Tibial artery (tissue), 4 donors: ENCODE measurements around the gene TACR2.
A peak's percentile ranks its signal among the peaks of the same experiment; 100 is the strongest.
"Not testable (repeated sequence)": the region's sequence is repeated elsewhere in the genome, so short reads cannot be mapped to it uniquely, and the experiment has no call there.

Experiments
- DNase-seq, 2 donors: peaks; one replicate each; pipeline ENCODE4 v3.0.0-alpha.2; 2019
- H3K27ac ChIP-seq, 2 donors: fragments of 200-600 bp; sonication (generic) in 1 of 2; 1 replicate in 1 of 2; 2 replicates in 1 of 2; pipeline ENCODE4 v1.5.1; 2018 to 2019; ENCODE audit warnings: mild to moderate bottlenecking in 1 of 2
- H3K27me3 ChIP-seq, 2 donors: fragments of 200-600 bp; sonication (generic) in 1 of 2; one replicate each; pipeline versions ENCODE4 v1.5.1 to v1.6.0; 2016 to 2019
- H3K36me3 ChIP-seq, 3 donors: fragments of 200-600 bp; sonication (generic) in 2 of 3; one replicate each; pipeline ENCODE4 v1.5.1; 2016 to 2019; ENCODE audit warnings: mild to moderate bottlenecking in 2 of 3
- H3K4me1 ChIP-seq, 4 donors: fragments of 200-600 bp; sonication (generic) in 2 of 4; 1 replicate in 3 of 4; 2 replicates in 1 of 4; pipeline ENCODE4 v1.5.1; 2016 to 2019
- H3K4me3 ChIP-seq, 2 donors: fragments of 200-600 bp; sonication (generic) in 1 of 2; 1 replicate in 1 of 2; 2 replicates in 1 of 2; pipeline ENCODE4 v1.5.1; 2018 to 2019; ENCODE audit warnings: mild to moderate bottlenecking in 2 of 2
- H3K9me3 ChIP-seq, 3 donors: fragments of 200-600 bp; sonication (generic) in 1 of 3; one replicate each; pipeline ENCODE4 v1.5.1; 2016 to 2019
- intact Hi-C: fragments of 100-400 bp; cut with DNase I; formaldehyde crosslinking; loops from one replicate; pipeline ENCODE4 v1.15.0; 2023; ENCODE audit warnings: low total_unique reads
- TF ChIP-seq, protein P1 (sequence below), 2 experiments: fragments of 200-600 bp in 1 of 2; fragments of 450-650 bp in 1 of 2; IDR thresholded peaks; one replicate each; pipeline ENCODE4 v1.5.1; 2017 to 2019; ENCODE audit warnings: antibody characterized with exemption in 2 of 2, mild to moderate bottlenecking in 1 of 2, moderate library complexity in 1 of 2

Gene TACR2

DNA sequence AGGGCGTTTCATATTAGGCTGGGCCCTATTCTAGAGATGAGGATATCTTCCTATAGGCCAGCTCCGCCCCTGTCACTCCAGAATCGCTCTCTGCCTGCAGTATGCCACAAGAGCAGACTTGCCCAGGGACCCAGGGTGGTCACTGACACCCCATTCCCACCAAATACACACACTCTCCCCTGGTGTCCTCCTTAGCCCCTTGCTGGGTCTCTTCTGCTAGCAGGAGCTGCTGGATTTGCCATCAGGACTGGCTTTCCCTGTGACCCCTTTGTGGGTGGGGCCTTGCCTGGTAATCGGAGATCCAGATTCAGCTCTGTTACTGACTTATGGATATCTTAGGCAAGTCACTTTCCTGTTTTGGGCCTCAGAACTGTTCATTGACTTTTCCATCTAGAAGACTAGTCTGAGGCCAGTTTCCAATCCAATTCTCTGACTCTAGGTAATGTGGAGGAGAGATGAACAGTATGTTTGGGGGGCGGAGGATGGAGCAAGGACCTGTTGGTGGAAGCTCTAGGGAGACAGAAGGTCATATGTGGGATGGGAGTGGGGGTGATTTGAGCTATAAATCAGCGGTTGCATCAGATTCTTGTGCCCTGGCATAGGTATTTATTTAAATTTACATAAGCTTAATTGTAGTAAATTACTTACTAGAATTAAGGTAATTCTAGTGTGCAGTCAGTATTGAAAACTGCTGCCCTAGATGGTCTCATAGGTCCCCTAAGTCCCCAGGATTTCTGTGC is 36.1 kb upstream of the TACR2 start:
- Histone ChIP-seq H3K9me3 (no peaks in the 10 kb centered on the region), H3K4me3 (no peak overlapping the region), H3K27me3 (no peaks in the 10 kb centered on the region), H3K27ac (peak overlapping the region in 1 of 2 donors; percentile 14), H3K4me1 (peaks cover 0 to 43% (median 18%) of the 10 kb centered on the region in 4 donors), H3K36me3 (no peaks in the 10 kb centered on the region)
- intact Hi-C loops, result loop anchor here (5.0 kb wide), 1 partner anchor 44 kb away; no protein-coding TSS in a partner anchor
- no peak for DNase-seq
- TF ChIP-seq, protein P1, sequence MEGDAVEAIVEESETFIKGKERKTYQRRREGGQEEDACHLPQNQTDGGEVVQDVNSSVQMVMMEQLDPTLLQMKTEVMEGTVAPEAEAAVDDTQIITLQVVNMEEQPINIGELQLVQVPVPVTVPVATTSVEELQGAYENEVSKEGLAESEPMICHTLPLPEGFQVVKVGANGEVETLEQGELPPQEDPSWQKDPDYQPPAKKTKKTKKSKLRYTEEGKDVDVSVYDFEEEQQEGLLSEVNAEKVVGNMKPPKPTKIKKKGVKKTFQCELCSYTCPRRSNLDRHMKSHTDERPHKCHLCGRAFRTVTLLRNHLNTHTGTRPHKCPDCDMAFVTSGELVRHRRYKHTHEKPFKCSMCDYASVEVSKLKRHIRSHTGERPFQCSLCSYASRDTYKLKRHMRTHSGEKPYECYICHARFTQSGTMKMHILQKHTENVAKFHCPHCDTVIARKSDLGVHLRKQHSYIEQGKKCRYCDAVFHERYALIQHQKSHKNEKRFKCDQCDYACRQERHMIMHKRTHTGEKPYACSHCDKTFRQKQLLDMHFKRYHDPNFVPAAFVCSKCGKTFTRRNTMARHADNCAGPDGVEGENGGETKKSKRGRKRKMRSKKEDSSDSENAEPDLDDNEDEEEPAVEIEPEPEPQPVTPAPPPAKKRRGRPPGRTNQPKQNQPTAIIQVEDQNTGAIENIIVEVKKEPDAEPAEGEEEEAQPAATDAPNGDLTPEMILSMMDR (IDR thresholded peaks at IDR 0.05), result no peak

DNA sequence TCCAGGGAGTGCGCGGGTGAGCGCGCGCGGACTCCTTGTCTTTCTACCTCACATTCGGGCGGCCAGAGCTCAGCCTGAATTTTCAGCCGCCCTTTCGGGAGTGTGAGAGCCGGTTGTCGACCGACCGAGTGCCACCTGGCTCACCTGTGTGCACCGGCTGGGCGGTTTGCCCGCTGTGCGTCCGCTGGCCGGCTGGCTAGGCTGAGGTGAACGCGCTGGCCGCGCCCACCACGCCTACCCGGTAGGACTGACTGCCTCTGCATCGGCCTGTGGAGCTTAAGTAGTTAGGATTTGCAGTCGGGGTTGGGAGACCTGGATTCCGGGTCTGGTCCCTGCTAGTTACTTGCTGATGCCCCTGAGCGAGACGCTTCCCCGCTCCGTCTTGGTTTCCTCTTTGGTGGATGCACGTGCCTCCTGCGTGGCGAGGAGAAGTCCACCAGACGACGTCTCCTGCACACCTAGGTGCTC is 35.1 kb upstream of the TACR2 start:
- TF ChIP-seq, protein P1 (IDR thresholded peaks at IDR 0.05), result no peak
- Histone ChIP-seq H3K4me3 (peak overlapping the region; percentile 71 to 88), H3K9me3 (no peaks in the 10 kb centered on the region), H3K27ac (peak overlapping the region; percentile 67 to 70), H3K4me1 (peaks cover 0 to 41% (median 18%) of the 10 kb centered on the region in 4 donors), H3K27me3 (no peaks in the 10 kb centered on the region), H3K36me3 (no peaks in the 10 kb centered on the region)
- intact Hi-C loops, result loop anchor here (5.0 kb wide), 1 partner anchor 45 kb away; no protein-coding TSS in a partner anchor
- no peak for DNase-seq

GRCh38 chr10:69451209-69451783 is 34.6 kb upstream of the TACR2 start, which contains the start of gene TSPAN15:
Gene TSPAN15 (plus strand): TSS chr10:69451465. CDS start chr10:69451595, 130 bp downstream.
- H3K36me3 ChIP-seq, result no peaks in the 10 kb centered on the region
- no peaks in the 10 kb centered on the region for H3K9me3 ChIP-seq
- no peaks in the 10 kb centered on the region for H3K27me3 ChIP-seq
- H3K4me3 ChIP-seq, result peak within 1 kb of the TSS; percentile 71 to 88
- intact Hi-C loops, result loop anchor here (5.0 kb wide), 1 partner anchor 46 kb away; no protein-coding TSS in a partner anchor
- H3K27ac ChIP-seq, result peak within 1 kb of the TSS; percentile 67 to 70
- TF ChIP-seq, protein P1 (IDR thresholded peaks at IDR 0.05), result peak in 1 of 2 experiments; percentile 6
- peak; percentile 81 to 94 for DNase-seq
- peaks cover 0 to 41% (median 18%) of the 10 kb centered on the region in 4 donors for H3K4me1 ChIP-seq

- H3K4me3 ChIP-seq, H3K9me3 ChIP-seq, H3K27ac ChIP-seq, DNase-seq, H3K36me3 ChIP-seq, H3K27me3 ChIP-seq: not testable (repeated sequence)
- intact Hi-C loops, result loop anchor here (5.0 kb wide), 1 partner anchor 47 kb away; no protein-coding TSS in a partner anchor
- peaks cover 0 to 41% (median 18%) of the 10 kb centered on the region in 4 donors for H3K4me1 ChIP-seq
Measured at GRCh38 chr10:69450395-69450794, 33.7 kb upstream of the TACR2 start.

DNA sequence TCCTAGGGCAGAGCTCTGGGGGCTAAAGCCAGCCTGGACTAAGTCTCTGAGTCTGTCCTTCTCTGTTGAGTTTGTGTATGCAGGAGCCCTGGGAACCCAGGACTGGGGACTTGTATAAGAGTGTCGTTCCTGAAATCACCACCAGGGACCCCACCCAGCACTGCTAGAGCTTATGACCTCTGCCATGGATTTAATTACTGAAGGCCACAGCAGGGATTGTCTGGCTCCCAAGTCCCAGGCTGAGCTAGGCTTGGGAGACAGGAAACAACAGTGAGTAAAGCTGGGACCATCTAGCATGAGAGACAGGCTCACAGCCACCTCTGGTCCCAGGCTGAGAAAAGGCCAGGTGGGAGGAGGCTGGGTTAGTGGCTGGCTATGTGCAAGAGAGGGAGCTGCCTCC is 33.1 kb upstream of the TACR2 start:
- Histone ChIP-seq H3K36me3 (no peaks in the 10 kb centered on the region), H3K27ac (no peak overlapping the region), H3K9me3 (no peaks in the 10 kb centered on the region), H3K4me1 (peaks cover 0 to 41% (median 18%) of the 10 kb centered on the region in 4 donors), H3K4me3 (no peak overlapping the region), H3K27me3 (no peaks in the 10 kb centered on the region)
- intact Hi-C loops, result loop anchor here (5.0 kb wide), 1 partner anchor 47 kb away; no protein-coding TSS in a partner anchor
- DNase-seq, result peak in 1 of 2 donors; percentile 64
- TF ChIP-seq, protein P1 (IDR thresholded peaks at IDR 0.05), result peak; percentile 47 to 56
